Measurements from ENCODE around the gene VTCN1.
A peak's percentile ranks its signal among the peaks of the same experiment; 100 is the strongest.
"Not testable (repeated sequence)": the region's sequence is repeated elsewhere in the genome, so short reads cannot be mapped to it uniquely, and the experiment has no call there.

The VTCN1 gene

GRCh38 chr1:117164209-117164608 is 46.5 kb downstream of the VTCN1 start:
- no peak for DNase-seq (ENCODE audit: low spot score)

DNA sequence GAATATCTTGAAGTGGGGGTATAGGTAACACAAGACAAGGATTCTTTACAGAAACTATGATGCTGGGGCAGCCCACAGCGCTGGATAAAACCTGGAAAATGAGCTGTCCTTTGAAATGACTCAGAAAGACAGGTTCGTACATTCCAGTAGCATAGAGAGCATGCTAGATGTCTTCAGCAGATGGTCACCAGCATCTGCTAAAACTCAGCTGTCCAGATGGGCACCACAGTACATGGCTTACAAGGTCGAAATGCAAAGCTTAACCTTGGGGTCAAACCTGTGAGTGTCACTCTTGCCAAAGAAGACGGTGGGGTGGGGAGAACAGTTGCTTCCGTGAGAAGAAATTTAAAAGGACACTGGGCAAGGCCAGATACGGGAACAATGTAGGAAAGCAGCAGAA is 47.9 kb downstream of the VTCN1 start:
- DNase-seq (ENCODE audit: low spot score), result no peak

DNA sequence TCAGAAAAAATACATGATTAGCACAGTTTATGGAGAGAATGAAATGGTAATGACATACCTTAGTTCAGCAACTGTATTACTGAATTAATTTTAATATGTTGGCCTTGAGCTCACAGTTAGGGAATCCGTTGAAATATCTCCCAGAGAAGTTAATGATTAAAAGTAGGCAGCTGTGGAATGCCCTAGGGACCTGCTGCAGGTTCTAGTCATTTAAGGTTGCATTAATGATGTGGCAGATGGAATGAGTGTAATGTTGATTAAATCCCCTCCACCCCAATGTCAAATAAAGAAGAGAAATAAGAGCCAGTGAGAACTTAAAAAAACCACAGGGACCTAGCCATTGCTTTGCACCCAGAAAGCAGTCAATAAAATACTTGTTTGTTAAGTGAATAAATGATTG is 48.8 kb downstream of the VTCN1 start:
- DNase-seq (ENCODE audit: low spot score), result no peak

- DNase-seq (ENCODE audit: low spot score), result not testable (repeated sequence)
Observed at GRCh38 chr1:117151305-117151704, 59.4 kb downstream of the VTCN1 start.

DNA sequence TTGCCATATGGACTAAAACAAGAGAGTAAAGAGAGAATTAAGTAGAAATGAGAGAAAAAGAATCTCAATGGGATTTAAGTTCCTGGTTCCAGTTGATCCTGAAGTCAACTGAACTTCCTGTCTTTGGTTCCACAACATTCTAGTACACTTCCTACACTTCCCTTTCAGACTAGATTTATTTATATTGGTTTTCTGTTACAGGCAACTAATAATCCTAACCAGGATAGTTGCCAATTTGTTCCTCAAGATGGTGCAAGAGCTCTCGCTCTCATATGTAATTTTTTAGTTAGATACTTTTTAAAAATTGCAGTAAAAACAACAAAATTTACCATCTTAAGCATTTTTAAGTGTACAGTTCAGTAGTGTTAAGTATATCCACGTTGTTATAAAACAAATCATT is 60.4 kb downstream of the VTCN1 start:
- no peak for DNase-seq (ENCODE audit: low spot score)

DNA sequence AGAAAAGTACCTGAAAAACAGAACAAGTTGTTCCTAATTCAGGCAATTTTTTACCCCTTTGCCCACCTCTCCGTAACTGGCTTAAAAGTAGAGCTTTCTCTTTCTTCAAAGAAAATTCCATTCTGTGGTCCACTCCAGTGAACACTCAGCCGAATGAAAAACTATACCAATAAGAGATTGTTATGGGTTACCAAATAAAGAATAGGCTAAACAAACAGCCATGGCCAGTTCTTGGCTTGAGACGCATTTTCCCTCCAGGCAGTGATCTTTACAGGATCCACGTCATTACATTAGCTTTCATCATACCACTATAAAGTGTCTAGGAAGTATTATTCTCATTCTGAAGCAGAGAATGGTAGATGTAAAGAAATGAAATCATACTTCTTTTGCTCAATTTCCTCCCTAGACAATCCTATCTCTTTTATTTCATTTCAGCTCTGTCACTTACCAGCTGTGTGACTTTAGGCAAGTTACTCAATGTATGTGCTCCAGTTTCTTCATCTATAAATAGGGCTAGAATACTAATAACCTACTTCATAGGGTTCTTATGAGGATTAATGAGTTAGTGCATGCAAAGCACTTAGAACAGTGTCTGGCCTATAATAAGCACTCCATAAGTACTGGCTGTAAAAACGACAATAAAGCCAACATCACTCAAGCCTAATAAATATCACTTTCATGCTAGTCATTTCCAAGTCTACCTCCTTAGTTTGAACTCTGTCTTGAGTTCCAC is 62.7 kb downstream of the VTCN1 start:
- DNase-seq (ENCODE audit: low spot score), result no peak

- DNase-seq (ENCODE audit: low spot score), result no peak
Observed at GRCh38 chr1:117147341-117147831, 63.3 kb downstream of the VTCN1 start.

GRCh38 chr1:117146575-117147340 is 64.0 kb downstream of the VTCN1 start:
- DNase-seq (ENCODE audit: low spot score), result no peak

DNA sequence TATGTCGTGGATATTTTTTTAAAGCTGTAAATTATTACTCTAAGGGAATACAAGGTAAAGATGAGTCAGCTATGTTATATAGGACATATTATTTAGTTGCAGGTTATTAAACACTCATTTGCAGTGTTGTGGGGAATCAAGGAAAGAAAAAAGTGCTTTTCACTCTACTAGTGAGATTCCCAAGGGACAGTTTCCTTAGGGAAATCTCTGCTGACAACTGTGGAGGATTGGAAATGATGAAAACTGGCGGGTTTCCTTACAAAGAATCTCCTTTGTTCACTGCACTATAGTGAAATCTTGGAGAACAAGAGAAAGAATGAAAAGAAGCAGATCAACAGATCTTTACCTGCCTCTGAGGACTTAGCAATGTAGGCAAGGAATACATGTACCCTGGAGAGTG is 64.7 kb downstream of the VTCN1 start:
- no peak for DNase-seq (ENCODE audit: low spot score)

GRCh38 chr1:117143871-117144270 is 66.9 kb downstream of the VTCN1 start:
- no peak for DNase-seq (ENCODE audit: low spot score)

DNA sequence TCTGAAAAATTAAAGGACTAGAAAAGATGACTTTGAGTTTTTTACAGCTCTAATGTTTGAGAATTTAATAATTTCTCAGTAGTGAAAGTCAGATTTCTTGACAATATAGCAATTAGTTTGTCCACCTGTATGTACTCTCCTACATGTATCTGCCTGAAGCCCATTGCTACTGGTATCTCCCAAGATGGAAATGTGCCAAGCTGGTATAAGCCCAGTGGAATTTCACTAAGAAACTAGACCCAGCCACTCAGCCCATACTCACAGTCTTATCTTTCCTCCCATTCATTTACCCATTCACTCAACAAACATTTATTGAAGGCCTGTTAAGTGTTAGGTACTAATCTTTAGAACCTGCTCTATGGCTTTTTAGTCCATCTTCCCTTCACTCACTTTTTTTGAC is 67.6 kb downstream of the VTCN1 start:
- DNase-seq (ENCODE audit: low spot score), result no peak

GRCh38 chr1:117142200-117142599 is 68.5 kb downstream of the VTCN1 start:
- no peak for DNase-seq (ENCODE audit: low spot score)

DNA sequence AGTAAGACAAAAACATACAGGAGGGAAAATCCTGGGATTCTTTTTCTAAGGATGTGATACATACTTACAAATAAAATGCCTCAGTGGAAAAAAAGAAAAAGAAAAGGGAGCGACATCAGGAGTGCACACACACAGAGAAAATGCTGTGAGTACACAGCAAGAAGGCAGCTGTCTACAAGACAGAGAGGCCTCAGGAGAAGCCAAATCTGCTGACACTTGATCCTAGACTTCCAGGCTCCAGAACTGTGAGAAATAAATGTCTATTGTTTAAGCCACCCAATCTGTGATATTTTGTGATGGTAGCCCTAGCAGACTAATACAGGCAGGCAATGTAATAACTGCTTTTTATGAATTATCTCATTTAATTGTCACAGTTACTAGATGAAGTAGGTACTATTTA is 72.2 kb downstream of the VTCN1 start:
- no peak for DNase-seq (ENCODE audit: low spot score)

DNA sequence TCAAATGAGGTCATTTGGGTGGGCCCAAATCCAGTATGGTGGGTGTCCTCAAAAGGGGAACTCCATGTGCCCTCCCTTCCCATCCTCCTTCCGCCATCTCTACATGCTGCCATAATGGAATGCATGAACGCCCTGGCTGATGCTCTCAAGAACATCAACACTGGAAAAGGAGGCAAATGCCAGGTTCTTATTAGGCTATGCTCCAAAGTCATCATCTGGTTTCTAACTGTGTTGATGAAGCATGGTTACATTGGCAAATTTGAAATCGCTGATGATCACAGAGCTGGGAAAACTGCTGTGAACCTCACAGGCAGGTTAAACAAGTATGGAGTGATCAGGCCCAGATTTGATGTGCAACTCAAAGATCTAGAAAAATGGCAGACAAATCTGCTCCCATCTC is 72.6 kb downstream of the VTCN1 start:
- no peak for DNase-seq (ENCODE audit: low spot score)

- no peak for DNase-seq (ENCODE audit: low spot score)
Observed at GRCh38 chr1:117137281-117137855, 73.4 kb downstream of the VTCN1 start.

- no peak for DNase-seq (ENCODE audit: low spot score)
Observed at GRCh38 chr1:117136749-117137148, 74.0 kb downstream of the VTCN1 start.

- no peak for DNase-seq (ENCODE audit: low spot score)
Observed at GRCh38 chr1:117135329-117135728, 75.4 kb downstream of the VTCN1 start.

DNA sequence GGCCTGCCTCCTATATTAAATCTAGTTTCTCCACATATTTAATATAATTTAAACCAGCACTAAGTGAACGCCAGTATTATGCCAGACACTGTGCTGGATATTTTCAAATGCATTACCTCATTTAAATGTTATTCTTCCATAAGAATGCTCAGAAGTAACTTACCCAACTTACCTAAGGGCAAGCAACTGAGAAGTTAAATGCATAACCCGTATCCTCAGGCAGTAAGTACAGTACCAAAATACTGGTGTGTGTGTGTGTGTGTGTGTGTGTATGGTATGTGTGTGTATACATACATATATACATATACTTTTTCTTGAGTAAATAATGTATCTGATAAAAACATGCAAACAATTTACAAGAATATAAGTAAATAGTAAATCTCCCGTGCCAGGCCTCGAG is 80.2 kb downstream of the VTCN1 start:
- DNase-seq (ENCODE audit: low spot score), result no peak

DNA sequence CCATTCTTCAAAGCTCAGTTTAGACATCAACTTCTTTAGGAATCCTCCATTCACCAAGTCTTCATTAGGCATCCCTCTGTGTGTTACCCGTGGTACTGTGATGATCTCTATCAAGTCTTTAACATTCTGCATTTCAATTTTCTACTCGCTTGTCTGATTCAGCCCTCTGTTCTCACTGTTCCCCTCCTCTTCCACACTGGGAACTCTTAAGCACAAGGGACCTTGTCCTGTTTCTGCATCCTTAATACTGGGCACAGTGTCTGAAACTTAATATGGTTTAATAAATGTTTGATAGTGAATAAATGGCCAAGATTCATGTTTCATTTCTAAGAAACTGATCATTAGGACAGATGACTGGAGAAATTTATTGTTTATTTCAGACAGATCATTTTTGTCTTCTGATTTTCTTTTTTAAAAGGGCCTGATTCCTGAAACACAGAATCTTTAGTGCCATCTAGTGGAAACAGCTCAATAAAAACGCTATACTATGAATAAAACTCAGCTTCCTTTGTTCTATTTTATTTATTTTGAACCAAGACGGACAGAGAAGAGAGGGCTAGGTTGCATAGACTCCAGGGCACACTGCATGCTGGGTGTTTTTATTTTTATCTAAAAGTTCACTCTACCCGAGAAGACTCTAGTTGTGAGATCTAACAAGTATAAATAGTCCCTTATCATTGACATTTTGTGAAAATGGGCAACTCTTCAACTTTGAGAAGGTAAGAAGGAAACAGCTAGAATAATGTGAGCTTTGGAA is 82.2 kb downstream of the VTCN1 start:
- DNase-seq (ENCODE audit: low spot score), result peak; percentile 36

GRCh38 chr1:117127795-117128194 is 82.9 kb downstream of the VTCN1 start:
- no peak for DNase-seq (ENCODE audit: low spot score)

GRCh38 chr1:117124661-117125060 is 86.1 kb downstream of the VTCN1 start:
- no peak for DNase-seq (ENCODE audit: low spot score)

DNA sequence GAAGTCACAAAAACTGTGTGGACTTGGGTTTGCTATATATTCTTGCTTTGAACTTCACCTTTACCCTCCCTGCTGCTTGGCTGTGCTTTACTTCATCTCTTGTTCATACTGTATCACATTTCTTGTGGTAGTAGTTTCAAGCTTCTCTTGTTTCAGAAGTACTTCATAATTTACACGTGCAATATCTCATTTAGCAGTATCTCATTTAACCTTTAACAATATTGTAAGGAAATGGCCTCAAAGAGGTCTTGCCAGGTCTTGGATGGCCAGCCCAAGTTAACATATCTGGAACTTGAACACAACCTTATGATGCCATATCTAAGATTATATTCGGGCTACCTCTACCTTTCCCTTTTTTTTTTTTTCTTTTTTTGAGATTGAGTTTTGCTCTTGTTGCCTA is 87.5 kb downstream of the VTCN1 start:
- no peak for DNase-seq (ENCODE audit: low spot score)

All from CD4-positive, alpha-beta T cell treated with Interleukin-2 at 100 ng/mL for 4 hours (primary cell).